ENCODE measurements around the gene MPI.
A peak's percentile ranks its signal among the peaks of the same experiment; 100 is the strongest.

GRCh38 chr15:74873036-74873755 lies 16.6 kb upstream of the MPI start, which contains the start of gene SCAMP2:
- TF ChIP-seq, protein P1, sequence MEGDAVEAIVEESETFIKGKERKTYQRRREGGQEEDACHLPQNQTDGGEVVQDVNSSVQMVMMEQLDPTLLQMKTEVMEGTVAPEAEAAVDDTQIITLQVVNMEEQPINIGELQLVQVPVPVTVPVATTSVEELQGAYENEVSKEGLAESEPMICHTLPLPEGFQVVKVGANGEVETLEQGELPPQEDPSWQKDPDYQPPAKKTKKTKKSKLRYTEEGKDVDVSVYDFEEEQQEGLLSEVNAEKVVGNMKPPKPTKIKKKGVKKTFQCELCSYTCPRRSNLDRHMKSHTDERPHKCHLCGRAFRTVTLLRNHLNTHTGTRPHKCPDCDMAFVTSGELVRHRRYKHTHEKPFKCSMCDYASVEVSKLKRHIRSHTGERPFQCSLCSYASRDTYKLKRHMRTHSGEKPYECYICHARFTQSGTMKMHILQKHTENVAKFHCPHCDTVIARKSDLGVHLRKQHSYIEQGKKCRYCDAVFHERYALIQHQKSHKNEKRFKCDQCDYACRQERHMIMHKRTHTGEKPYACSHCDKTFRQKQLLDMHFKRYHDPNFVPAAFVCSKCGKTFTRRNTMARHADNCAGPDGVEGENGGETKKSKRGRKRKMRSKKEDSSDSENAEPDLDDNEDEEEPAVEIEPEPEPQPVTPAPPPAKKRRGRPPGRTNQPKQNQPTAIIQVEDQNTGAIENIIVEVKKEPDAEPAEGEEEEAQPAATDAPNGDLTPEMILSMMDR (IDR thresholded peaks at IDR 0.05) = no peak
- TF ChIP-seq POLR2A (IDR thresholded peaks at IDR 0.05) = peak in 1 of 2 donors; percentile 41

All from lower leg skin (tissue), 3 donors.